ENCODE data around the gene MAP3K14.

DNA sequence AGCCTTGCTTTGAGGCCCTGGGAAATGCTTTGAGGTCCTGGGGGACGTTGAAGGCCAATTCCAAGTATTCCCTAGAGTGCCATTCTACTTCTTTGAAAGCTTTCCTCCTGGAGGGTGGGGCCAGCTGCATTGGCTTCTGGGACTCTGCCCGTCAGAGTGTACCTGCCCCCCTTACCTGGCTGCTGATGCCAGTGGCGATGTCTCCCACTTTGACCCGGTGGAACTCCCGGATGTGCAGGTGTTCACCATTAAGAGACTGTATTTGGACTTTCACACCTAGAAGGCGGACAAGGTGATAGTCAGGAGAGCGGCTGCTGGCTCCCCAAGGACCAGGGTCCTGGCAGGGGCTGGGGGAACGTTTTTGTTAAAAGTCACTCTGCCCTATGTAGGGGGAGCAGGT lies 51.8 kb downstream of the MAP3K14 start:
- TF ChIP-seq POLR2A (IDR thresholded peaks at IDR 0.05; ENCODE audit: low read length) (no peak), GATA1 (IDR thresholded peaks at IDR 0.05; ENCODE audit: low read depth, low read length) (no peak)
